ENCODE data around the gene AP1M1. TPM values are rescaled to one million over a fixed set of nuclear protein-coding genes. Genes with fewer than 3 reads are reported as not detected.

The AP1M1 gene
- total RNA-seq, 1 experiment from 2014 or later, result 30.3 TPM

DNA sequence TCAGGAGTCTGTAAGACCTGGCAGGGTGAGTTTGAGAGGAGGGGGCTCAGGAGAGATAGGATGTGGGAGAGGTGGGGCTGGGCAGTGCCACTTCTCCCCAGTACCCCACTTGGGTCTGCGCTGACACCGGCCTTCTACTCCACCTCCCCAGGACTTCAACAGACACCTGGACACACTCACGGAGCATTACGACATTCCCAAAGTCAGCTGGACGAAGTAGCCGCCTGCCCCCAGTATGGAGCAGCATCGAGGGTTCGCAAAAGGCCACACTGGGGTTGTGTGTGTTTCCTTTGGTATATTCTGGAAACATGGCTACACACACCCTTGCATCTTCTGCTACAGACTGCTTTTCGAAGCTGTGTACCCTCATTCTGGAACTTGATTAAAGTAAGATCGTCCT is 7.0 kb upstream of the AP1M1 start:
- H4K5ac ChIP-seq (ENCODE audit: insufficient read length, low read depth, low read length), result no peak overlapping the region
- DNase-seq, result no peak
- peak overlapping the region in 1 of 3 experiments; percentile 48; a peak in 1 of 7 replicates for H3K27ac Mint-ChIP-seq
- no peak overlapping the region for H2BK20ac ChIP-seq (ENCODE audit: low read depth, low read length, poor library complexity, severe bottlenecking)
- no peak overlapping the region for H2AFZ ChIP-seq (ENCODE audit: low read length)
- H3K14ac ChIP-seq (ENCODE audit: insufficient read depth, low read length), result no peak overlapping the region
- H3K27ac ChIP-seq (ENCODE audit: insufficient read length, low read depth, low read length), result no peak overlapping the region
- no peaks in the 10 kb centered on the region for H3K79me1 ChIP-seq (ENCODE audit: insufficient read depth, low read depth, low read length, poor library complexity, severe bottlenecking)
- no peak overlapping the region for H3K9ac ChIP-seq (ENCODE audit: extremely low read depth, insufficient read length, low read length)
- no peak overlapping the region for H2BK12ac ChIP-seq (ENCODE audit: insufficient read length, low read depth, low read length)
- no peaks in the 10 kb centered on the region for H3K27me3 ChIP-seq (ENCODE audit: insufficient read depth, low read length)
- no peak overlapping the region for H4K8ac ChIP-seq (replicated peaks; ENCODE audit: insufficient read length, low read depth, low read length)
- H3K18ac ChIP-seq (ENCODE audit: insufficient read length, low read depth, low read length), result no peak overlapping the region
- no peak overlapping the region for H3T11ph ChIP-seq (ENCODE audit: low read length)
- H3K9me3 ChIP-seq (ENCODE audit: control insufficient read depth, low read depth, low read length), result no peaks in the 10 kb centered on the region
- H3K79me2 ChIP-seq (ENCODE audit: insufficient read depth, low read length), result peaks cover 4% of the 10 kb centered on the region; the same call in 1 of the 2 replicates
- no peak overlapping the region for H2BK120ac ChIP-seq (ENCODE audit: low read depth, low read length, poor library complexity, severe bottlenecking)
- no CpG with 5 or more reads among the region's 10 CpGs for WGBS (ENCODE audit: extremely low coverage, insufficient read length, low lambda C conversion rate)
- H3K4me1 Mint-ChIP-seq, result peaks cover 10 to 11% of the 10 kb centered on the region in 2 experiments
- peaks cover 26 to 55% (median 46%) of the 10 kb centered on the region in 3 experiments; a peak in 6 of 7 replicates for H3K36me3 Mint-ChIP-seq (ENCODE audit: insufficient read depth in 1 of 3, low read depth in 3 of 3)
- no peaks in the 10 kb centered on the region for H4K20me1 ChIP-seq (ENCODE audit: control insufficient read depth, insufficient read depth, insufficient read length)
- no peak overlapping the region for H3K4me3 Mint-ChIP-seq
- H2BK15ac ChIP-seq (ENCODE audit: low read depth, low read length), result no peak overlapping the region
- no peak overlapping the region for H3K23ac ChIP-seq (ENCODE audit: insufficient read length, low read depth, low read length)
- no peak overlapping the region for H2BK5ac ChIP-seq (ENCODE audit: insufficient read length, low read length)
- no peak overlapping the region for H4K91ac ChIP-seq (ENCODE audit: insufficient read length, low read depth, low read length)
- H3K27me3 Mint-ChIP-seq (ENCODE audit: low read depth), result no peaks in the 10 kb centered on the region
- no peaks in the 10 kb centered on the region for H3K23me2 ChIP-seq (ENCODE audit: insufficient read length, low read depth, low read length, poor library complexity, severe bottlenecking)
- H2AK5ac ChIP-seq (ENCODE audit: insufficient read length, low read length), result no peak overlapping the region
- H3K4me2 ChIP-seq (ENCODE audit: insufficient read depth, insufficient read length, low read length), result no peak overlapping the region
- no peak overlapping the region for H3K56ac ChIP-seq (ENCODE audit: insufficient read length, low read depth, low read length)
- no peaks in the 10 kb centered on the region for H3K9me3 Mint-ChIP-seq
- TF ChIP-seq, protein P1, sequence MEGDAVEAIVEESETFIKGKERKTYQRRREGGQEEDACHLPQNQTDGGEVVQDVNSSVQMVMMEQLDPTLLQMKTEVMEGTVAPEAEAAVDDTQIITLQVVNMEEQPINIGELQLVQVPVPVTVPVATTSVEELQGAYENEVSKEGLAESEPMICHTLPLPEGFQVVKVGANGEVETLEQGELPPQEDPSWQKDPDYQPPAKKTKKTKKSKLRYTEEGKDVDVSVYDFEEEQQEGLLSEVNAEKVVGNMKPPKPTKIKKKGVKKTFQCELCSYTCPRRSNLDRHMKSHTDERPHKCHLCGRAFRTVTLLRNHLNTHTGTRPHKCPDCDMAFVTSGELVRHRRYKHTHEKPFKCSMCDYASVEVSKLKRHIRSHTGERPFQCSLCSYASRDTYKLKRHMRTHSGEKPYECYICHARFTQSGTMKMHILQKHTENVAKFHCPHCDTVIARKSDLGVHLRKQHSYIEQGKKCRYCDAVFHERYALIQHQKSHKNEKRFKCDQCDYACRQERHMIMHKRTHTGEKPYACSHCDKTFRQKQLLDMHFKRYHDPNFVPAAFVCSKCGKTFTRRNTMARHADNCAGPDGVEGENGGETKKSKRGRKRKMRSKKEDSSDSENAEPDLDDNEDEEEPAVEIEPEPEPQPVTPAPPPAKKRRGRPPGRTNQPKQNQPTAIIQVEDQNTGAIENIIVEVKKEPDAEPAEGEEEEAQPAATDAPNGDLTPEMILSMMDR (conservative IDR thresholded peaks at IDR 0.05), result no peak
- H3K4ac ChIP-seq (ENCODE audit: low read depth, low read length), result no peak overlapping the region
- H3K4me1 ChIP-seq (ENCODE audit: insufficient read depth, low read length), result no peaks in the 10 kb centered on the region

All from H9 (cell line).